Heart left ventricle (tissue), 16 donors: ENCODE data around the gene LPP. TPM values are rescaled to one million over a fixed set of nuclear protein-coding genes. Genes with fewer than 3 reads are reported as not detected.

Experiments
- ATAC-seq, 4 donors: fragments of 200-7000 bp; cut with Tn5 transposase; one replicate each; pipeline ENCODE4 v1.9.1; 2020 to 2022; ENCODE audit warnings: moderate library complexity in 4 of 4, mild to moderate bottlenecking in 3 of 4, moderate number of reproducible peaks in 1 of 4
- DNase-seq, 5 donors: peaks; one replicate each; pipeline ENCODE4 v3.0.0-alpha.2; 2020
- H3K27ac ChIP-seq, 12 donors: fragments of 200-600 bp; sonication (generic) in 4 of 12; one replicate each; pipeline versions ENCODE4 v1.5.0 to v1.8.0; 2016 to 2022; ENCODE audit warnings: mild to moderate bottlenecking in 2 of 12
- H3K27me3 ChIP-seq, 9 donors: fragments of 200-600 bp; sonication (generic) in 2 of 9; one replicate each; pipeline versions ENCODE4 v1.5.1 to v1.8.0; 2016 to 2022; ENCODE audit warnings: mild to moderate bottlenecking in 3 of 9
- H3K36me3 ChIP-seq, 9 donors: fragments of 200-600 bp; sonication (generic) in 2 of 9; one replicate each; pipeline versions ENCODE4 v1.5.0 to v1.8.0; 2018 to 2022; ENCODE audit warnings: mild to moderate bottlenecking in 2 of 9
- H3K4me1 ChIP-seq, 12 donors: fragments of 200-600 bp; sonication (generic) in 4 of 12; one replicate each; pipeline versions ENCODE4 v1.5.0 to v1.8.0; 2016 to 2022; ENCODE audit warnings: mild to moderate bottlenecking in 3 of 12
- H3K4me3 ChIP-seq, 12 donors: fragments of 200-600 bp; sonication (generic) in 4 of 12; one replicate each; pipeline versions ENCODE4 v1.5.0 to v1.8.0; 2017 to 2022; ENCODE audit warnings: mild to moderate bottlenecking in 9 of 12, moderate library complexity in 4 of 12
- H3K9me3 ChIP-seq, 12 donors: fragments of 200-600 bp; sonication (generic) in 4 of 12; one replicate each; pipeline versions ENCODE4 v1.5.0 to v1.8.0; 2016 to 2022; ENCODE audit warnings: mild to moderate bottlenecking in 1 of 12
- POLR2A ChIP-seq, 2 donors: fragments of 450-650 bp; IDR thresholded peaks; one replicate each; pipeline ENCODE4 v1.6.1; 2017; ENCODE audit warnings: antibody characterized with exemption in 2 of 2, mild to moderate bottlenecking in 2 of 2, moderate library complexity in 2 of 2
- WGBS, 4 donors: extraction: QIAGEN DNeasy Blood & Tissue Kit in 2 of 4; methylation state at CpG; one replicate each; pipeline versions ENCODE4 v1.1.5 to v1.1.7; 2013 to 2018; 5-methylcytosine and 5-hydroxymethylcytosine counted together
- intact Hi-C, 10 donors: fragments of 100-400 bp; cut with DNase I; formaldehyde crosslinking; loops; one replicate each; pipeline versions ENCODE4 v1.11.1 to v1.14.2; 2022
- polyA plus RNA-seq, 2 donors: library from polyadenylated mRNA; stranded (reverse); fragments of 200-250 nt; gene quantifications; one replicate each; pipeline ENCODE4 v1.2.3, GENCODE V29; 2013
- total RNA-seq, 9 donors: library from RNA; depleted of rRNA in 2 of 9; stranded (reverse); fragments of >200 nt in 2 of 9; fragmentation: NEBNext Ultra II Directional in 3 of 9; extraction: Animal tissue kit (Norgen Biotek cat#: 25700) in 3 of 9; gene quantifications; one replicate each; pipeline versions ENCODE4 v1.1.0 to v1.2.4, GENCODE V29; 2016 to 2023
- TF ChIP-seq, protein P1 (sequence below), 12 donors: fragments of 200-600 bp; sonication (generic) in 4 of 12; IDR thresholded peaks; one replicate each; pipeline versions ENCODE4 v1.5.0 to v1.8.0; 2018 to 2022; ENCODE audit warnings: antibody characterized with exemption in 12 of 12, mild to moderate bottlenecking in 5 of 12
- donor health status: ischemic (EF 13 %, LVEDD 7.1; RV severe dilation, severe dysfunction).
- donor health status: healthy with polysubstance abuse.
- donor health status: DM: no; HTN: yes; CAD: no.
- donor health status: DM: no; HTN: no; CAD: no.
- donor health status: ischemic (EF 25% LVEDD 6.9; RV normal size, moderate dysfunction).
- donor health status: ischemic (EF 25% LVEDD 5.7; RV mildly dilated, moderate dysfunction).
- donor health status: healthy.
- donor health status: DM: yes; HTN: yes; CAD: no.
- donor health status: ischemic (EF 35%, LVEDD 5.7; RV mildly dilated, moderate dysfunction).
- donor health status: nonischemic (EF 11% LVEDD 7.7; RV severe dilation, severe dysfunction).
- donor health status: DM: yes; HTN: yes; CAD: no.
- donor health status: PGD.
- donor health status: ischemic (EF 29% LVEDD 5.4; RV normal size, mild dysfunction).
- donor health status: nonischemic (EF 23%, LVEDD 6.1; RV moderate dilation, normal function).

Gene LPP
- total and polyA plus RNA-seq, 11 donors, result 9.2 to 178 (median 100) TPM

DNA sequence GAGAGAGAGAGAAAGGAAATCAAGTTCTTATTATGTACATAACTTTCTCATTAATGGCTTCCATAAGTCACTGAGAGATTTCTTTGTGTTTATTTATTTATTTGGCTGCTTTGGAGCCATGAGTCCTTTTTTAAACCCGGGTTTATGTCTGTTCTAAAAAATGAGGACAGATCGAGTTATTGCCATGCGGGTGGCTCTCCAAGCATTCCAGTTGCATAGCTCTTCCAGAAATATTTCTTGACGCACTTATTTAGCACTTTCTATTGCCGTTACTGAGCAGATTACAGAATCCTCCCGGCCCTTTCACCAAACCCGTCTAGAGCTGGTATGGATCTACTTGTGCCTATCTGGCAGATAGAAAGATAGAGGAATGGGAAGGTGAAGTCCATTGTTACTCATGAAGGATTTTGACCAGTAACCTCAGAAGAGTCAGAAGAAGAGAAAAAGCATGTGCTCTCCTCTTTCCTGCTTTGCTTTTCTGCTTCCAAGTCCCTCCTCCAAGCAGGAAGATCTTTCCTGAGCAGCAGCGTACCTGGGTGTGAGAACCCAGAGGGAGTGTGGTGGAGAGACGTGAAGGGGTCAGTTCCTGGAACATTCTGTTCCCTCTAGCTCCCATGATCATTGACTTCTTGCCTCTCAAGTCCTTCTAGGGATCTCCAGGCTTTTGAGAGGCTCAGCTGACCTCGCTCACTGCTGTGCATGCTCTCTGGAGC is 112.8 kb downstream of the LPP start:
- Histone ChIP-seq H3K36me3 (no peaks in the 10 kb centered on the region), H3K4me3 (peak overlapping the region in 6 of 12 donors; percentile 4 to 37 (median 8)), H3K9me3 (no peaks in the 10 kb centered on the region), H3K27ac (peak overlapping the region; percentile 74 to 96 (median 89)), H3K27me3 (no peaks in the 10 kb centered on the region), H3K4me1 (peaks cover 2 to 100% (median 74%) of the 10 kb centered on the region in 12 donors)
- DNase-seq (peak in 2 of 5 donors; percentile 34 to 47), ATAC-seq (peak; percentile 11 to 45 (median 30))
- TF ChIP-seq, protein P1, sequence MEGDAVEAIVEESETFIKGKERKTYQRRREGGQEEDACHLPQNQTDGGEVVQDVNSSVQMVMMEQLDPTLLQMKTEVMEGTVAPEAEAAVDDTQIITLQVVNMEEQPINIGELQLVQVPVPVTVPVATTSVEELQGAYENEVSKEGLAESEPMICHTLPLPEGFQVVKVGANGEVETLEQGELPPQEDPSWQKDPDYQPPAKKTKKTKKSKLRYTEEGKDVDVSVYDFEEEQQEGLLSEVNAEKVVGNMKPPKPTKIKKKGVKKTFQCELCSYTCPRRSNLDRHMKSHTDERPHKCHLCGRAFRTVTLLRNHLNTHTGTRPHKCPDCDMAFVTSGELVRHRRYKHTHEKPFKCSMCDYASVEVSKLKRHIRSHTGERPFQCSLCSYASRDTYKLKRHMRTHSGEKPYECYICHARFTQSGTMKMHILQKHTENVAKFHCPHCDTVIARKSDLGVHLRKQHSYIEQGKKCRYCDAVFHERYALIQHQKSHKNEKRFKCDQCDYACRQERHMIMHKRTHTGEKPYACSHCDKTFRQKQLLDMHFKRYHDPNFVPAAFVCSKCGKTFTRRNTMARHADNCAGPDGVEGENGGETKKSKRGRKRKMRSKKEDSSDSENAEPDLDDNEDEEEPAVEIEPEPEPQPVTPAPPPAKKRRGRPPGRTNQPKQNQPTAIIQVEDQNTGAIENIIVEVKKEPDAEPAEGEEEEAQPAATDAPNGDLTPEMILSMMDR (IDR thresholded peaks at IDR 0.05), result no peak
- no peak for TF ChIP-seq POLR2A (IDR thresholded peaks at IDR 0.05)
- WGBS, 4 donors, result 28 to 48% (median 43%) methylated on average over 10 of the region's 10 CpGs
- intact Hi-C loops, result loop anchor here in 9 of 10 donors (5.0 to 10.0 kb wide), 8 partner anchors 112 to 688 kb away; partner anchors contain the start of genes BCL6 (in 5 of the 9) and LPP (in 3 of the 9)

DNA sequence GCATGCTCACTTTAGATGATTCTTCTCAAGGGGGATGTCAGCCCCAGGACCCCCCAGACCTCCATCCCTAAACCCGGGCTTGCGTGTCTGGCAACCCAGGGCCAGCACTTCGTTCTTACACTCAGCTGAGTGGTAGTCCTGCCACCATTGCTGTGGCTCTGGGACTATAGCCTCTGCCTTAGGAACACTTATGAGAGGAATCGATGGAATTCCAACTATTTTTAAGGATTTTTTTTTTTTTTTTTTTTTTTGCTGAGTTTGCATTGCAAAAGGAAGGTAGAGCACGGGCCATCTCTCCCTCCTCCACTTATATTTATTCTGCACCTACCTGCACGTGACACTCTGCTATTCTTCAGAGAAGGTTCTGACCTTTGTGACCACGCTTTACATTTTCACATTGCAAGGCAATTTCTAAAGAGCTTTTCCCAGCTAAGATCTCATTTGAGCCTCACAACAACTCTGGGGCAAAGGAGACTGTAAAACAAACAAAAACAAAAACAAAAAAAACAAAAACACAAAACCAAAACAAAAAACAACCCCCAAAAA is 113.9 kb downstream of the LPP start:
- Histone ChIP-seq H3K27ac (peak overlapping the region in 11 of 12 donors; percentile 74 to 96 (median 89)), H3K4me1 (peaks cover 0 to 100% (median 77%) of the 10 kb centered on the region in 12 donors), H3K4me3 (no peak overlapping the region), H3K36me3 (no peaks in the 10 kb centered on the region), H3K27me3 (no peaks in the 10 kb centered on the region), H3K9me3 (no peaks in the 10 kb centered on the region)
- 90 to 93% (median 92%) methylated on average over 7 of the region's 7 CpGs for WGBS, 4 donors
- intact Hi-C loops, result loop anchor here in 9 of 10 donors (5.0 to 10.0 kb wide), 8 partner anchors 113 to 687 kb away; partner anchors contain the start of genes BCL6 (in 5 of the 9) and LPP (in 3 of the 9)
- DNase-seq (no peak), ATAC-seq (no peak)
- TF ChIP-seq POLR2A (IDR thresholded peaks at IDR 0.05), result no peak
- TF ChIP-seq, protein P1 (IDR thresholded peaks at IDR 0.05), result no peak

DNA sequence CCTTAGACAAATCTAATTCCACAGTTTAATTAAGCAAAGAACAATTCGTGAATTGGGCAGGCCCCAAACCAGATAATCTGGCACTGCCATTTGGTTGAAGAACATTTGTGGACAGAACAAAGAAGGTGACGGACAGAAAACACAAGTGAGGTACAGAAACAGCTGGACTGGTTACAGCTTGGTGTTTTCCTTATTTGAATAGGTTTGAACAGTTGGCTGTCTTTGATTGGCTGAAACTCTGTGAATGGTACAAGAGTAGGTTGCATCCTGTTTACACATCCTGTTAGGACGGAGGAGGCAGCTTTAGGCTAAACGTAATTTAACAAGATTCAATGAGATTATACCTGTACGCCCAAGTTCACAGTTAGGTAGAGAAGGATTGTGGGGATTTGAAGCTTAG is 114.4 kb downstream of the LPP start:
- ATAC-seq (no peak), DNase-seq (no peak)
- TF ChIP-seq, protein P1 (IDR thresholded peaks at IDR 0.05), result no peak
- TF ChIP-seq POLR2A (IDR thresholded peaks at IDR 0.05), result no peak
- Histone ChIP-seq H3K4me1 (peaks cover 0 to 96% (median 73%) of the 10 kb centered on the region in 12 donors), H3K4me3 (no peak overlapping the region), H3K36me3 (no peaks in the 10 kb centered on the region), H3K9me3 (no peaks in the 10 kb centered on the region), H3K27ac (peak overlapping the region in 10 of 12 donors; percentile 78 to 96 (median 90)), H3K27me3 (no peaks in the 10 kb centered on the region)
- WGBS, 4 donors, result 74 to 81% (median 75%) methylated on average over 5 of the region's 5 CpGs
- intact Hi-C loops, result loop anchor here in 9 of 10 donors (5.0 to 10.0 kb wide), 8 partner anchors 114 to 686 kb away; partner anchors contain the start of genes BCL6 (in 5 of the 9) and LPP (in 3 of the 9)

DNA sequence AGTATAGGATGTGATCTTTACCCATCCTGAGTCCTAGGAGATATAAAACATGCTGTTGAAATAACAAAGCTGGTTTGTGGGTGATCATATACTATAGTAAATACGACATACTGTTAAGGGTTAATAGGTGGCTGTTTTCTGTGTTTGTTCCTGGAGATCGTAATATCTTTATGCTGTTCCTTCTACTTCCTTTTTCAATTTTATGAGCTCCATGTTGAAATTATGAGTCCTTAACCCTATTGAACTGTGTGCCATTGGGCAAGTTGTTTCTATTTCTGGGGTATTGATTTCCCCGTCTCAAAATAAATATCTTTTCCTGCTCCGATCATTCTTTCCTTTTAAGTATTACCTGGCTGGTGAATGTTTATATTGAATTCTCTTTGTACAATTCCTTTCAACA is 115.1 kb downstream of the LPP start:
- Histone ChIP-seq H3K27ac (peak overlapping the region in 6 of 12 donors; percentile 23 to 96 (median 90)), H3K4me1 (peaks cover 0 to 92% (median 66%) of the 10 kb centered on the region in 12 donors), H3K9me3 (no peaks in the 10 kb centered on the region), H3K27me3 (no peaks in the 10 kb centered on the region), H3K4me3 (no peak overlapping the region), H3K36me3 (no peaks in the 10 kb centered on the region)
- intact Hi-C loops, result loop anchor here in 9 of 10 donors (5.0 to 10.0 kb wide), 8 partner anchors 114 to 686 kb away; partner anchors contain the start of genes BCL6 (in 5 of the 9) and LPP (in 3 of the 9)
- DNase-seq (no peak), ATAC-seq (no peak)
- WGBS, 4 donors, result 63 to 77% (median 72%) methylated on average over 4 of the region's 4 CpGs
- no peak for TF ChIP-seq POLR2A (IDR thresholded peaks at IDR 0.05)
- TF ChIP-seq, protein P1 (IDR thresholded peaks at IDR 0.05), result no peak
